ENCODE data around the gene UBASH3B.

The UBASH3B gene

GRCh38 chr11:122677256-122677655 lies 21.7 kb downstream of the UBASH3B start:
- Histone ChIP-seq H3K4me2 (peak overlapping the region in 10 of 11 experiments; percentile 5 to 99 (median 96); a peak in 18 of 22 replicates), H3K27ac (peak overlapping the region in 8 of 11 experiments; percentile 29 to 98 (median 90); a peak in 12 of 22 replicates), H3K36me3 (peaks cover 7 to 99% (median 72%) of the 10 kb centered on the region in 11 experiments; a peak in 20 of 22 replicates), H3K9ac (no peak overlapping the region), H3K4me3 (no peak overlapping the region), H3K4me1 (peaks cover 91 to 100% (median 100%) of the 10 kb centered on the region in 10 experiments), H3K9me3 (replicated peaks in 1 of 11) (no peaks in the 10 kb centered on the region), H3K27me3 (no peaks in the 10 kb centered on the region), H4K20me1 (peaks cover 0 to 33% (median 11%) of the 10 kb centered on the region in 11 experiments; a peak in 13 of 22 replicates)
- no peak for TF ChIP-seq Cebpa-rat (IDR thresholded peaks at IDR 0.05)

GRCh38 chr11:122678406-122678805 lies 22.9 kb downstream of the UBASH3B start:
- TF ChIP-seq Cebpa-rat (IDR thresholded peaks at IDR 0.05), result no peak

DNA sequence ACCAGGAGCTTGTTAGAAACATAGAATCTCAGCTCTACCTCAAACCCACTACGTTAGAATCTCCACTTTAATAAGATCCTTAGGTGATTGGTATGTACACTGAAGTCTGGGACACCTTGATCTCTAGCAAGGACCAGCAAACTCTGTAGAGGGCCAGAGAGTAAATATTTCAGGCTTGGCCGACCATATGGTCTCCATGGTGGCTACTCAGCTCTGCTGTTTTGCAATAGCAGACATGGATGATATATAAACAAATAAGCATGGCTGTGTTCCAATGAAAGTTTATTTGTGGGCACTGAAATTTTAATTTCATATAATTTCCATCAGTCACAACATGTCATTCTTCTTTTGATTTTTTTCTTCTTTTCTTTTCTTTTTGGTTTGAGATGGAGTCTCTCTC lies 23.9 kb downstream of the UBASH3B start:
- peaks cover 7 to 99% (median 69%) of the 10 kb centered on the region in 11 experiments; a peak in 20 of 22 replicates for H3K36me3 ChIP-seq
- peaks cover 89 to 100% (median 98%) of the 10 kb centered on the region in 10 experiments for H3K4me1 ChIP-seq
- peak overlapping the region in 10 of 11 experiments; percentile 38 to 99 (median 96); a peak in 19 of 22 replicates for H3K4me2 ChIP-seq
- TF ChIP-seq Cebpa-rat (IDR thresholded peaks at IDR 0.05), result no peak
- H3K27me3 ChIP-seq, result no peaks in the 10 kb centered on the region
- H3K27ac ChIP-seq, result peak overlapping the region in 9 of 11 experiments; percentile 20 to 98 (median 63); a peak in 17 of 22 replicates
- H4K20me1 ChIP-seq, result peaks cover 0 to 41% (median 11%) of the 10 kb centered on the region in 11 experiments; a peak in 13 of 22 replicates
- 0 out of 20 replicates have a peak overlapping the region, but pooled peaks of 1 of the 10 experiments have one; percentile 11 for H3K4me3 ChIP-seq
- H3K9me3 ChIP-seq (replicated peaks in 1 of 11), result no peaks in the 10 kb centered on the region
- peak overlapping the region in 3 of 11 experiments; percentile 2 to 32 (median 28); a peak in 6 of 22 replicates for H3K9ac ChIP-seq

More at GRCh38 chr11:122678406-122678805, 22.9 kb downstream of the UBASH3B start:
- H3K36me3 ChIP-seq, result peaks cover 7 to 100% (median 76%) of the 10 kb centered on the region in 11 experiments; a peak in 20 of 22 replicates
- H3K9ac ChIP-seq, result peak overlapping the region in 1 of 11 experiments; percentile 32; a peak in 1 of 22 replicates
- H3K27ac ChIP-seq, result peak overlapping the region in 9 of 11 experiments; percentile 16 to 98 (median 63); a peak in 16 of 22 replicates
- H3K4me2 ChIP-seq, result peak overlapping the region; percentile 17 to 99 (median 94)
- H3K4me3 ChIP-seq, result no peak overlapping the region
- peaks cover 91 to 100% (median 99%) of the 10 kb centered on the region in 10 experiments for H3K4me1 ChIP-seq
- H3K9me3 ChIP-seq (replicated peaks in 1 of 11), result no peaks in the 10 kb centered on the region
- H4K20me1 ChIP-seq, result peaks cover 0 to 41% (median 11%) of the 10 kb centered on the region in 11 experiments; a peak in 13 of 22 replicates
- H3K27me3 ChIP-seq, result no peaks in the 10 kb centered on the region

DNA sequence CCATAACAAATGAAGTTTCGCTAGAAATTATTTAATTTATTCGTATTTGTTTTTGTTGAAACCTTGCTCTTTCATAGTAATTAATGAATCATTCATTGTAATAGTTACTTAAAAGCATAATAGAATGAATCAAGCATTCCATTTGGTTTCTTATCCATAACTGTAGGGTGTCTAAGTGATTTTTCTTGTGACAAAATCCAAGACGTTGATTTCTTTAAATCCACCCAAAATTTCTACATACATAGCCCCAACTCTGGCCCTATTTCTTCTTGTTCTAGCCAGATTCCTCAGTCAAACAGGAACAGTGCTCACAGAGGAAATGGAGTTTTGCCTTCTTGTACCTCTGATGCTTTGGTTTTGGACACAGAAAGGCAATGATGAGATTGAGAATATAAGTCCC lies 25.5 kb downstream of the UBASH3B start:
- peaks cover 0 to 41% (median 11%) of the 10 kb centered on the region in 11 experiments; a peak in 13 of 22 replicates for H4K20me1 ChIP-seq
- no peak overlapping the region for H3K4me3 ChIP-seq
- H3K27me3 ChIP-seq, result no peaks in the 10 kb centered on the region
- peak overlapping the region in 7 of 11 experiments; percentile 9 to 45 (median 32); a peak in 11 of 22 replicates for H3K9ac ChIP-seq
- H3K9me3 ChIP-seq (replicated peaks in 1 of 11), result no peaks in the 10 kb centered on the region
- H3K4me1 ChIP-seq, result peaks cover 89 to 100% (median 98%) of the 10 kb centered on the region in 10 experiments
- peak overlapping the region; percentile 35 to 99 (median 73) for H3K4me2 ChIP-seq
- H3K27ac ChIP-seq, result peak overlapping the region in 9 of 11 experiments; percentile 42 to 98 (median 66); a peak in 19 of 22 replicates
- H3K36me3 ChIP-seq, result peaks cover 7 to 99% (median 66%) of the 10 kb centered on the region in 11 experiments; a peak in 20 of 22 replicates
- TF ChIP-seq Cebpa-rat (IDR thresholded peaks at IDR 0.05), result no peak

- Histone ChIP-seq H3K4me3 (no peak overlapping the region), H3K27ac (peak overlapping the region in 9 of 11 experiments; percentile 42 to 98 (median 66); a peak in 18 of 22 replicates), H3K4me1 (peaks cover 89 to 100% (median 98%) of the 10 kb centered on the region in 10 experiments), H3K9ac (peak overlapping the region in 9 of 11 experiments; percentile 3 to 56 (median 36); a peak in 10 of 22 replicates), H3K4me2 (peak overlapping the region; percentile 35 to 99 (median 73)), H3K27me3 (no peaks in the 10 kb centered on the region), H3K36me3 (peaks cover 7 to 99% (median 65%) of the 10 kb centered on the region in 11 experiments; a peak in 20 of 22 replicates), H3K9me3 (replicated peaks in 1 of 11) (no peaks in the 10 kb centered on the region), H4K20me1 (peaks cover 0 to 41% (median 11%) of the 10 kb centered on the region in 11 experiments; a peak in 13 of 22 replicates)
- no peak for TF ChIP-seq Cebpa-rat (IDR thresholded peaks at IDR 0.05)
These were observed 26.2 kb downstream of the UBASH3B start for GRCh38 chr11:122681735-122682134.

DNA sequence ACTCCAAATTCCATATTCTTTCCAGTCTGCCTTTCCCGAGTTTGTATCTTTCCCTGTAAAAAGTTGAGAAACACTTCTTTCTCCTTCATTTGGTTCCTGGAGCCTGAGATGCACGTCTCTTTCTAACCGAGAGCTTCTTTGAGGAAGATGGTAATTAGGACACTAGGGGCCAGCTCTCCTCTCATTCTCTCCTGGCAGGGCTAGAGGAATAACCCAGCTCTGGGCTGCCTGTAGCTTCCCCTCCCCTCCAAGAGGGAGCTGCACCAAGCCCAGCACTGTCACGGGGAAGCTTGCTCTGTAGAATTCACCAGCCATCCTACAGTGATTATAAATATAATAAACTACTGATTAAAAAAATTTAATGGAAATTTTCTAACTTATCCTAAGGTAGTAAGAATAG lies 26.9 kb downstream of the UBASH3B start:
- H3K27me3 ChIP-seq, result no peaks in the 10 kb centered on the region
- H3K4me1 ChIP-seq, result peaks cover 95 to 100% (median 98%) of the 10 kb centered on the region in 10 experiments
- peaks cover 0 to 41% (median 11%) of the 10 kb centered on the region in 11 experiments; a peak in 14 of 22 replicates for H4K20me1 ChIP-seq
- peak overlapping the region in 10 of 11 experiments; percentile 22 to 98 (median 64); a peak in 19 of 22 replicates for H3K27ac ChIP-seq
- no peak for TF ChIP-seq Cebpa-rat (IDR thresholded peaks at IDR 0.05)
- H3K36me3 ChIP-seq, result peaks cover 0 to 99% (median 65%) of the 10 kb centered on the region in 11 experiments; a peak in 20 of 22 replicates
- peak overlapping the region in 8 of 11 experiments; percentile 3 to 56 (median 34); a peak in 14 of 22 replicates for H3K9ac ChIP-seq
- H3K9me3 ChIP-seq (replicated peaks in 1 of 11), result no peaks in the 10 kb centered on the region
- H3K4me2 ChIP-seq, result peak overlapping the region; percentile 35 to 99 (median 73)
- no peak overlapping the region for H3K4me3 ChIP-seq

- peaks cover 94 to 99% (median 97%) of the 10 kb centered on the region in 10 experiments for H3K4me1 ChIP-seq
- peak overlapping the region; percentile 69 to 93 (median 89); a peak in 21 of 22 replicates for H3K4me2 ChIP-seq
- peak overlapping the region in 9 of 11 experiments; percentile 71 to 99 (median 89); a peak in 18 of 22 replicates for H3K27ac ChIP-seq
- no peak overlapping the region for H3K4me3 ChIP-seq
- H3K9me3 ChIP-seq (replicated peaks in 1 of 11), result no peaks in the 10 kb centered on the region
- peak overlapping the region in 9 of 11 experiments; percentile 19 to 71 (median 50); a peak in 9 of 22 replicates for H3K9ac ChIP-seq
- H3K27me3 ChIP-seq, result no peaks in the 10 kb centered on the region
- no peak for TF ChIP-seq Cebpa-rat (IDR thresholded peaks at IDR 0.05)
- peaks cover 0 to 92% (median 51%) of the 10 kb centered on the region in 11 experiments; a peak in 18 of 22 replicates for H3K36me3 ChIP-seq
- H4K20me1 ChIP-seq, result peaks cover 0 to 27% (median 5%) of the 10 kb centered on the region in 11 experiments; a peak in 12 of 22 replicates
These were observed 29.5 kb downstream of the UBASH3B start for GRCh38 chr11:122685041-122685440.

DNA sequence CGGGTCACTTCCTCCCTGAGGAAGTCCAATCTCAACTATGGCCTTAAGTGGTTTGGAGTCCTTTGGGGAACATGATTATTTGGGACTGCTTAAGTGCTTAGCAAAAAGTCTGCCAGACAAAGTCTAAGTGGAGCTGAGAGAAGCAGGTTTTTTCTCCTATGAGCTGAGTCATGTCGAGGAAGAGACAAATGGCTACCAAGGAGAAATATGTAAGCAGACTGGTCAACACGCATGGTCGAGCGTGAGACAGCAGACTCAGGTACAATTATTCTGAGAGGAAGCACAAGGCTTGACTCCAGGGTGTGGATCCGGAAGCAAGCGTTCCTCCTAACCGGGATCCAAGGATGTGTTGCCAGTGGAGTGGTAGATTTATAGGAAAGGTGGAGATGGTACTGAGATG lies 30.6 kb downstream of the UBASH3B start:
- peak overlapping the region in 10 of 11 experiments; percentile 28 to 71 (median 50); a peak in 17 of 22 replicates for H3K9ac ChIP-seq
- no peak overlapping the region for H3K4me3 ChIP-seq
- no peak for TF ChIP-seq Cebpa-rat (IDR thresholded peaks at IDR 0.05)
- peak overlapping the region; percentile 43 to 99 (median 85); a peak in 21 of 22 replicates for H3K27ac ChIP-seq
- peaks cover 0 to 24% (median 5%) of the 10 kb centered on the region in 11 experiments; a peak in 11 of 22 replicates for H4K20me1 ChIP-seq
- peak overlapping the region; percentile 69 to 93 (median 89) for H3K4me2 ChIP-seq
- H3K4me1 ChIP-seq, result peaks cover 93 to 98% (median 96%) of the 10 kb centered on the region in 10 experiments
- peaks cover 0 to 84% (median 47%) of the 10 kb centered on the region in 11 experiments; a peak in 18 of 22 replicates for H3K36me3 ChIP-seq
- H3K9me3 ChIP-seq (replicated peaks in 1 of 11), result no peaks in the 10 kb centered on the region
- no peaks in the 10 kb centered on the region for H3K27me3 ChIP-seq

Data from BLaER1 treated with 17β-estradiol and CSF1 and Interleukin-3, amounts not matched to agents 10 nM and 100 nM (cell line).